GM23338 (cell line): ENCODE results near the gene NT5DC4. TPM values are rescaled to one million over a fixed set of nuclear protein-coding genes. Genes with fewer than 3 reads are reported as not detected.

ENCODE experiments used
- ATAC-seq: fragments of 200-7000 bp; cut with Tn5 transposase; 3 replicates; pipeline ENCODE4 v1.9.1; 2020
- DNase-seq: peaks from one replicate; pipeline ENCODE4 v3.0.0-alpha.2; 2015; ENCODE audit warnings: low spot score
- H2AFZ ChIP-seq: fragments of 200-600 bp; sonication (generic); 2 replicates; pipeline ENCODE4 v1.8.0; 2016; ENCODE audit warnings: antibody characterized with exemption, mild to moderate bottlenecking, moderate library complexity
- H3F3A ChIP-seq: fragments of 200-600 bp; sonication (generic); replicated peaks from 2 replicates; pipeline ENCODE4 v1.8.0; 2017; ENCODE audit warnings: antibody characterized with exemption, mixed run types, low read depth
- H3K27ac ChIP-seq: fragments of 200-600 bp; sonication (generic); 2 replicates; pipeline ENCODE4 v1.6.1; 2016; ENCODE audit warnings: low read depth
- H3K27me3 ChIP-seq: fragments of 200-600 bp; sonication (generic); 2 replicates; pipeline ENCODE4 v1.8.0; 2016; ENCODE audit warnings: mild to moderate bottlenecking, mixed run types, moderate library complexity; ENCODE audit not compliant: insufficient read depth
- H3K36me3 ChIP-seq: fragments of 200-600 bp; sonication (generic); 2 replicates; pipeline ENCODE4 v1.8.0; 2016; ENCODE audit warnings: mild to moderate bottlenecking; ENCODE audit not compliant: insufficient read depth
- H3K4me1 ChIP-seq: fragments of 200-600 bp; sonication (generic); 2 replicates; pipeline ENCODE4 v1.8.0; 2016; ENCODE audit warnings: mild to moderate bottlenecking, moderate library complexity; ENCODE audit not compliant: insufficient read depth
- H3K4me2 ChIP-seq: fragments of 200-600 bp; sonication (generic); 2 replicates; pipeline ENCODE4 v1.7.1; 2017; ENCODE audit warnings: mixed run types
- H3K4me3 ChIP-seq: fragments of 200-600 bp; sonication (generic); 2 replicates; pipeline ENCODE4 v1.6.1; 2016; ENCODE audit warnings: mixed run types
- H3K79me2 ChIP-seq: fragments of 200-600 bp; sonication (generic); replicated peaks from 2 replicates; pipeline ENCODE4 v1.8.0; 2017; ENCODE audit warnings: mild to moderate bottlenecking; ENCODE audit not compliant: insufficient read depth
- H3K9me2 ChIP-seq: fragments of 200-600 bp; sonication (generic); 2 replicates; pipeline ENCODE4 v1.8.0; 2017; ENCODE audit not compliant: insufficient read depth
- H4K20me1 ChIP-seq: fragments of 200-600 bp; sonication (generic); replicated peaks from 2 replicates; pipeline ENCODE4 v1.8.0; 2017; ENCODE audit warnings: mild to moderate bottlenecking; ENCODE audit not compliant: insufficient read depth
- H3K27ac Mint-ChIP-seq: 2 replicates; pipeline ENCODE4 v1.8.0; 2020; ENCODE audit warnings: inconsistent platforms, mild to moderate bottlenecking, moderate library complexity, mixed read lengths
- H3K27me3 Mint-ChIP-seq: 3 replicates; pipeline ENCODE4 v1.8.0; 2022; ENCODE audit warnings: low read depth, mild to moderate bottlenecking, moderate library complexity, mixed read lengths, inconsistent platforms; ENCODE audit not compliant: insufficient read depth, poor library complexity
- H3K36me3 Mint-ChIP-seq: 3 replicates; pipeline ENCODE4 v1.8.0; 2021; ENCODE audit warnings: low read depth, mild to moderate bottlenecking, inconsistent platforms, moderate library complexity, mixed read lengths
- H3K4me1 Mint-ChIP-seq: 3 replicates; pipeline ENCODE4 v1.8.0; 2020; ENCODE audit warnings: mild to moderate bottlenecking, inconsistent platforms, mixed read lengths
- H3K4me3 Mint-ChIP-seq: 3 replicates; pipeline ENCODE4 v1.8.0; 2021; ENCODE audit warnings: moderate library complexity, mild to moderate bottlenecking, inconsistent platforms, mixed read lengths
- H3K9me3 Mint-ChIP-seq: 3 replicates; pipeline ENCODE4 v1.8.0; 2020; ENCODE audit warnings: moderate library complexity, mild to moderate bottlenecking, inconsistent platforms, mixed read lengths
- CREB1 ChIP-seq: fragments of 250-450 bp; sonication (Bioruptor Pico); IDR thresholded peaks from 2 replicates; pipeline ENCODE4 v1.5.0; 2020; ENCODE audit warnings: low read depth, mild to moderate bottlenecking, moderate library complexity
- CTCF ChIP-seq, 2 experiments: fragments of 200-600 bp in 1 of 2; sonication (generic) in 1 of 2; conservative IDR thresholded peaks; 2 replicates each; pipeline versions ENCODE4 v1.5.1 to v1.6.1; 2016 to 2017; ENCODE audit warnings: antibody characterized with exemption in 2 of 2, low read depth in 2 of 2, mild to moderate bottlenecking in 2 of 2, moderate library complexity in 1 of 2
- EZH2 ChIP-seq: fragments of 200-600 bp; sonication (generic); IDR thresholded peaks from one replicate; pipeline ENCODE4 v1.8.0; 2017; ENCODE audit warnings: antibody characterized with exemption, mild to moderate bottlenecking, low read depth; ENCODE audit not compliant: unreplicated experiment
- JUNB ChIP-seq: IDR thresholded peaks from one replicate; pipeline ENCODE4 v1.6.1; 2016; ENCODE audit warnings: antibody characterized with exemption; ENCODE audit not compliant: unreplicated experiment
- NANOG ChIP-seq: IDR thresholded peaks from 2 replicates; pipeline ENCODE4 v1.6.1; 2016; ENCODE audit warnings: antibody characterized with exemption, borderline replicate concordance
- POLR2AphosphoS5 ChIP-seq: IDR thresholded peaks from 2 replicates; pipeline ENCODE4 v1.6.1; 2016; ENCODE audit warnings: antibody characterized with exemption, low read depth
- ZNF331 ChIP-seq: fragments of 250-450 bp; sonication (Bioruptor Pico); IDR thresholded peaks from 2 replicates; pipeline ENCODE4 v1.5.0; 2020; ENCODE audit warnings: low read depth, mild to moderate bottlenecking, moderate library complexity
- ZNF462 ChIP-seq: fragments of 250-450 bp; sonication (Bioruptor Pico); IDR thresholded peaks from 2 replicates; pipeline ENCODE4 v1.5.0; 2020; ENCODE audit warnings: mild to moderate bottlenecking, moderate library complexity
- polyA plus RNA-seq: library from polyadenylated mRNA; unstranded; fragments of >200 nt; fragmentation: Nextera tagmentation; extraction: Ambion mirVana; gene quantifications from 2 replicates; pipeline ENCODE4 v1.2.1, GENCODE V29; 2016
- total RNA-seq: library from RNA; depleted of rRNA; stranded (reverse); fragments of >200 nt; shearing (Covaris generic); gene quantifications from 2 replicates; pipeline ENCODE4 v1.2.3, GENCODE V29; 2014

The NT5DC4 gene
- total and polyA plus RNA-seq, 2 experiments from 2014 or later: not detected

- TF ChIP-seq ZNF462 (no peak), CREB1 (CRISPR knock-in tag) (no peak), NANOG (no peak), POLR2AphosphoS5 (no peak)
Measured at GRCh38 chr2:112713585-112713925, 7.3 kb upstream of the NT5DC4 start (continued).

GRCh38 chr2:112713926-112714325, 6.9 kb upstream of the NT5DC4 start:
- Mint-ChIP-seq H3K36me3 (no peaks in the 10 kb centered on the region), H3K4me3 (no peak overlapping the region), H3K27me3 (peaks cover 2% of the 10 kb centered on the region), H3K27ac (no peak overlapping the region), H3K9me3 (no peaks in the 10 kb centered on the region; the same call in 2 of the 3 replicates), H3K4me1 (peaks cover 3% of the 10 kb centered on the region; the same call in 1 of the 3 replicates)
- no peaks in the 10 kb centered on the region for H3F3A ChIP-seq
- DNase-seq (no peak), ATAC-seq (no peak)
- H3K4me3 ChIP-seq: no peak overlapping the region
- H4K20me1 ChIP-seq: no peaks in the 10 kb centered on the region
- no peak overlapping the region for H3K27ac ChIP-seq
- no peak overlapping the region for H2AFZ ChIP-seq
- no peaks in the 10 kb centered on the region for H3K79me2 ChIP-seq
- TF ChIP-seq CREB1 (CRISPR knock-in tag): no peak
- no peak for TF ChIP-seq CTCF (conservative IDR thresholded peaks at IDR 0.05; ENCODE audit: low read depth in 2 of 2)
- TF ChIP-seq ZNF331 (CRISPR knock-in tag): no peak
- no peak for TF ChIP-seq JUNB
- no peak for TF ChIP-seq EZH2
- TF ChIP-seq POLR2AphosphoS5: no peak
- H3K4me2 ChIP-seq: no peak overlapping the region
- H3K27me3 ChIP-seq: no peaks in the 10 kb centered on the region
- H3K9me2 ChIP-seq: 0 out of 2 replicates have a peak, but pooled peaks cover 4% of the 10 kb centered on the region
- H3K36me3 ChIP-seq: no peaks in the 10 kb centered on the region
- H3K4me1 ChIP-seq: no peaks in the 10 kb centered on the region
